NCI-H510A (cell line): Measurements from ENCODE around the gene FRMPD4.
"Not testable (repeated sequence)": the region's sequence is repeated elsewhere in the genome, so short reads cannot be mapped to it uniquely, and the experiment has no call there.

Experiments used
- DNase-seq: peaks from one replicate; lab custom pipeline; 2025; lab: John Stamatoyannopoulos, UW

The FRMPD4 gene

DNA sequence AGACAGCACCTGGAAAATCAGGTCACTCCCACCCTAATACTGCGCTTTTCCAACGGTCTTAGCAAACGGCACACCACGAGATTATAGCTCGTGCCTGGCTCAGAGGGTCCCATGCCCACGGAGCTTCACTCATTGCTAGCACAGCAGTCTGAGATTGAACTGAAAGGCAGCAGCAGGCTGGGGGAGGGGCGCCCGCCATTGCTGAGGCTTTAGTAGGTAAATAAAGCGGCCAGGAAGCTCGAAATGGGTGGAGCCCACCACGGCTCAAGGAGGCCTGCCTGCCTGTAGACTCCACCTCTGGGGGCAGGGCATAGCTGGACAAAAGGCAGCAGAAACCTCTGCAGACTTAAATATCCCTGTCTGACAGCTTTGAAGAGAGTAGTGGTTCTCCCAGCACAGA lies 399.8 kb downstream of the FRMPD4 start:
- not testable (repeated sequence) for DNase-seq

- DNase-seq: not testable (repeated sequence)
These were observed 404.0 kb downstream of the FRMPD4 start for GRCh38 chrX:12542251-12542650.

DNA sequence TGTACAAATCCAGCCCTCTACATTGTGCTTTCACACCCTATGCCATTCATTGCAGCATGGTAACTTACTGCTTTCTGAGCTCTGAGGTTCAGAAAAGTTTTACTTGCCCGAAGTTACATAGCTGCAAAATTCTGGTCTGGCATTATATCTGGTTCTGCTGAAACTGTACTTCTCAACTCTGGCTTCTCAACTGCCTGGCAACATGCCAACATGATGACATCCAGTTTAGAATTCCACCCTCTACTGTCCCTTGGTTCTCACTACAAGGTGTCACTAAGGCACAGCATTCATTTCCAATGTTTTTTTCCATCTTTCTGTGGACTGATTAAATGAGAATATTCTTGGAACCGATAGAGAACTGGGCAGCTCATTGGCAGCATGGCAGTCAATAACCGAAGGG lies 410.1 kb downstream of the FRMPD4 start:
- DNase-seq: no peak

DNA sequence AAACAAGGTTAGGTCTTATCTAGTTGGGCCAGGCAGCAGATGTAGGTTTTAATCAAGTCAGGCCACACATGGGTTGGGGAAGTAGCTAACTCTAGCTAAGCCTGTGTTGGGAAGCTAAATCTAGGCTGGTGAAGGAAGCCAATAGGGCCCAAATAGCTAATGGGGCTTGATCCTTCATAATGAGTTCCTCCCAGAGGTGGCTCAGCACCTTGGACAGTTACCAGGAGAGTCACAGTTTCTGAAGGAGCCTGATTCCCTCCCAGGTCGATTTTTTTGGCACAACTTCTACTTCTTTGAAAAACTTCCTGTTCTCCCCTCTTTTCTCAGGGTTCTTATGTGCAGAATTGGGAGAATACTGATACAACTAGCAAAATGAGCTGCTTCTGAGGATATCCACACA lies 410.5 kb downstream of the FRMPD4 start:
- no peak for DNase-seq

DNA sequence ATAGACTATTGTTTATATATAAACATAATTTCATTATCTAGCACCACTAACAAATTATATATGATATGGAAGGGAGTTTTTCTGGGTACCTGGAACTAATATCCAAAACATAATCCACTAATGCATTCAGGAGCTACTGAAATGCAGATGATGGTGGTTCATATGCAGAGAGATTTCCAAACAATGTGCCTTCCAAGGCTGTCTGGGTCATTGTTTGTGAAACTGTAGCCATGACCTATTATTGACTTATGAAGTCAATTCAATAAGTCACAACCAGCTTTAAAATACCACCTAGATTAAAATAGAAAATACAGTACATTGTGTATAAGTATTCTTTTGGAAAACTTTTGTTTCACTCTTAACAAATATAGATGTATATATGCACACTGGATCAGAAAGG lies 415.9 kb downstream of the FRMPD4 start:
- DNase-seq: no peak

DNA sequence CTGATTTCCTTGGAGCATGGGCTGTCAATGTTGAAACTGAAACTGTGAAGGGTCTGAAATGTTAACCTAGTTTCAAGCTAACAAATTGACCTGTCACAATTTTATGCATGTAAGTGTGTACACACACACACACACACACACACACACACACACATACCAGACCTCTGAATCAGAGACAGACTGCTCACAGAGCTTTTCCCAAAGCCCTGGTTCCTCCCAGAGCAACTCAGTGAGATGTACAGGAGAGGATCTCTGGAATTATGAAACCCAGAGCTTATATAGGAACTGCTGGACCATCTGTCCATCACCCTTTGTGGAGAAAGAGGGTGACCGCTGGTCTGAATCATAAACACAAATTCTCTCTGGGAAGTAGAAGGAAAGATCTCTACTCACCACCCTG lies 424.8 kb downstream of the FRMPD4 start:
- no peak for DNase-seq

GRCh38 chrX:12564221-12564620 lies 425.9 kb downstream of the FRMPD4 start:
- no peak for DNase-seq

DNA sequence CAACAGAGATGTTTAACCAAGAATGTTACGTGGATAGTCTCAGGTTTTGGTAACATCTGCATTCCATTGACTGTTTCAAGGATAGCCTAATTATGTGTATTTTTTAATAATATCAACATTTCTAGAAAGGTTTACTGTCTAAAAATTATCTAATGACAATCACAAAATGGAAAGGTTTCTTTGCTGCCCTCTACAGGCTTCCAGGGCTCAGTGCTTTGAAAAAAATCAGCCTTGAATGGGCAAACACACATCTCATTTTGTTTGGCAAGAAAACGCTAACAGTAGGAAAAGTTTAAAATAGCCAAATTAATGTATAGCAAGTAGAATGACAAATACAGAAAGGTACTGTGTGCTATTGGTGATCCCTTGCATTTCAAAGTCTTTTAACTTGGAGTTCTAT lies 429.6 kb downstream of the FRMPD4 start:
- DNase-seq: no peak

DNA sequence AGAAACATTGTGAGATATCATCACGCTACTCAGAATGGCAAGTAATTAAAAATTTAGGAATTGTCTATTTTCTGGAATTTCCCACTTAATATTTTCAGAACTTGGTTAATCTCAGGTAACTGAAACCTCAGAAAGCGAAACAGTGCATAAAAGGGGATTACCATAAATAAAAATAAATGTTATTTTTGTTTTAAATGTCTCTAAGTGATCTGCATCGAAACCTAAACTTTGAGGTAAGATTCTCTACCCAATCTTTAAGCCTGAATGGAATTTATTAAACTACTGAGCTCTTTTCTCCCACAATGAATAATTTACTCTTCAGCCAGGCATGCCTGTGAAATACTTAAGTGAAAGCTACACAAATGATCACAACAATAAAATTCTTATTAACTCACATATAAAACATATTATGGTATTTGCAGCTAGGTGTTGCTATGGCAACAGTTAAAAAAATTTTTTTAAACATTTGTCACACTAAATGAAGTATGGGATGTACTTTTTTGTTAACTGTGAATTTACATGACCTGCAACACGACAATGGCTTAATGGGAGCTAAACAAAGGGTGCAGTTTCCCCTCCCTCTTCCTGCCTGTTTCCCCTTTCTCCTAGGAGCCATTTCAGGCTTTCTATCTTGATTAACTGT lies 432.7 kb downstream of the FRMPD4 start:
- no peak for DNase-seq

DNA sequence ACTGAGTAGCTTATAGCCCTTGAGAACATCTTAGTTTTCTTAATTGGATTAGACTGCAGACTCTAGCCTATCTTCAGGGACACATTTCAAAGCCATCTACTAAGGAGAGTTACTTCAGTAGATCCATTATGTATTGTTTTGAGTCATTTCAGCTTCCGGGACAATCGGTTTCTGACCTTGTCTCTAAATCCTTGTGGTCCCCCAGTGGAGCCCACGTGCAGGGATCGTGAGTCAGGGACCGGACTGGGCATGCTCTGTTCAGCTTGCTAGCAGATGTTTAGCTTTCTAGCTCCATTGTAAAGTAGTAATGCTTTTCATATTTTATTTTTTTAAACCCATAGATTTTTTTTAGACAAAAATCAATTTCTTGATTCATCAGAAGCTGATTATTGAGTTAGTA lies 441.0 kb downstream of the FRMPD4 start:
- no peak for DNase-seq

DNA sequence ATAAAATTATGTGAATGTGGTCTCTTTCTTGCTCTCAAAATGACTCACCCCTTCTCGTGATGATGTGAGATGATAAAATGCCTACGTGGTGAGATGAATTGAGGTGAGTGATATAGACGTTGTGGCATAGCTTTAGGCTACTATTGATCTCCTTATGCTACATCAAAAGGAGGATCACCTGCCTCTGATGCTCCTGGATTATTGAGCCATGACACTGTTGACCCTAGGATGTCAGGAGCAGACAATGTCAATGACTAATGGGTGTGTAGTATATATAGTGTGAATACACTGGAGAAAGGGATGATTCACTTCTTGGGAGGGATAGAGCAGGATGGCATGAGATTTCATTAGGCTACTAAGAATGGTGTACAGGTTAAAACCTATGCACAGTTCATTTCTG lies 442.3 kb downstream of the FRMPD4 start:
- no peak for DNase-seq

DNA sequence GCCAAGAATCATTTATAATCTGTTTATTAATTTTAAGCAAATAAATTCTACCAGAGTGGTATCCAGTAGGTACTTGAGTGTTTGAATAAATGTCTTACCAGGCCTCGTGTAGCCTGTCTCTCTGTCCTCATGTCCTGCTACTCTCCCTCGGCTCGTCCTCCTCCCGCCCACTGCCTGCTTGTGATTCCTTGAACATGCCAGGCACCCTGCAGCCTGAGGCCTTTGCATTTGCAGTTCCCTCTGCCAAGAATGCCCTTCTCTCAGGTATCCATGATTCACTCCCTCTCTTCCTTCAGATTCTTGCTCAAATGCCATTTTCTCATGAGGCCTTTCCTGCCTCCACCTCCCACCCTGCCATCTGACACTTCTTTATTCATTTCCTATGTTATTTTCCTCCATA lies 443.3 kb downstream of the FRMPD4 start:
- DNase-seq: no peak

- no peak for DNase-seq
These were observed 444.4 kb downstream of the FRMPD4 start for GRCh38 chrX:12582649-12583048.

GRCh38 chrX:12583543-12583942 lies 445.3 kb downstream of the FRMPD4 start:
- no peak for DNase-seq

GRCh38 chrX:12595720-12596119 lies 457.4 kb downstream of the FRMPD4 start:
- no peak for DNase-seq

DNA sequence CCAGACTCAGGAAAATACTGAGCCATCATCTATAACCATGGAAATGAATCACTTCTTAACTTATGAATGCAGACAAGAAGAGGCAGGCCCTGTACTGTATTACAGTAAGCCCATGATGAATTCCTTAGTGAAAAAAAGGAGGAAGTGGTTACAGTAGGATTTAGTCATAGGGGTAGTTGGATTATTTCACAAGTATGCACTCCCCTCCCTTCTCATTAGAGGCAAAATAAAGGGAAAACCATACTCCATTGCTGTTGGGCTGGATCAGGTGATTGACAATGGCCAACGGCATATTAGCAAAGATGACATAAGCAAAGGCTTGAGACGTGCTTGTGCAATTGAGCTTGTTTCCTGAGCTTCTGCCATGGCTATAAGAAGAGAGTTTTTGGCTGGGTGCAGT lies 471.8 kb downstream of the FRMPD4 start:
- no peak for DNase-seq

DNA sequence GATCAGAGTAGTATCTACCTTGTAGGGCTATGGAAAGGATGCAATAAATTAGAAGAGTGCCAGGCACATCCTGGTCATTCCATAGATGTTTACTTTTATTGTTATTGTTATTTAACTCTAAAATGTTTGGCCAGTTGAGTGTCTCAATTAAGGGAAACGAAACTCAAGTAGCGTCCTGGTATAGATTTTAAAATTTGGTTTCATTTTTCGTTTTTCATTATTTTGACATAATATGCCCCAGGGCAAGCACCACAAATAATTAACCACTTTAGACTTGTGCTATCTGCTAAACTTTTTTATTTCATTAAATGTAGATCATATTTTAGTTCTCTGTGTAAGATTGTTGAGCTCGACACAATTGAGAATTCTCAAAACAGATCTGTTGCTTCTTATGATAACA lies 473.2 kb downstream of the FRMPD4 start:
- DNase-seq: no peak

GRCh38 chrX:12614266-12614665 lies 476.0 kb downstream of the FRMPD4 start:
- no peak for DNase-seq

- no peak for DNase-seq
These were observed 476.8 kb downstream of the FRMPD4 start for GRCh38 chrX:12615061-12615460.

- DNase-seq: no peak
These were observed 479.0 kb downstream of the FRMPD4 start for GRCh38 chrX:12617241-12617640.

DNA sequence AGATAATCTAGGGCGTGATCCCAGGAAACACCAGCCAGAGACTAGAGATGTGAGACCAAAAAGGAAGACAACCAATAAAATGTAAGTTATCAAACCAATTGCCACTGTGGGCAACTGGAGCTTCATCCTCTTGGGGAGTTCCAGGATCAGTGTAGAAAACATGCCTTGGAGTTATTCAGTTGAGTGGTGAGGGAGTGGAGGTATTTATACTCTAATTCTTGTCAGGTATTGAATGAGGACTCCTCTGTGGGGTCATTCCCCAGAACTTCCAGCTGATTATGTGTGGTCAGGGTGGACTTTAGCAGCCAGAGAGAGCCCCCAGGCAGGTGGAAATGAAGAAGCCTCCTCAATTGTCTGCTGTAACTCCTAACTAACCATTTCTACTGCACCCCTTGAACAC lies 509.0 kb downstream of the FRMPD4 start:
- DNase-seq: no peak

DNA sequence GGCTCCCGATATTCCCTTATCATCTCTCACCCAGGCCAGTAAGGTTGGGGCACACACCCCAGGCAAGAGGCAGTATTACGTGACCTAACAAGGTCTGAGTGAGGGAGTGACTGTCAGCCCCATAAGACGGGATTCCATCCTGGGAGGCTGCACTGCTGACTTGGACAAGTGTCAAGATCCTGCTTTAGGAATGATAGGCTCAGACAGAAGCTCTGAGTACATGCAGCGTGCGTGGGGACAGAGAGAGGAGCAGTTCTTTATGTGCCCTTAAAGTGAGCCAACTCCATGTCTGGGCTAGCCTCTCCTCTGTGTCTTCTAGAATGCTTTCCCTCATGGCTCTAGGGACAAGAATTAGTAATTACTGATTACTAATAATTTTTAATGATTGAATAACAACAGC lies 510.7 kb downstream of the FRMPD4 start:
- no peak for DNase-seq

GRCh38 chrX:12657433-12657832 lies 519.2 kb downstream of the FRMPD4 start:
- DNase-seq: no peak

GRCh38 chrX:12657881-12658280 lies 519.6 kb downstream of the FRMPD4 start:
- DNase-seq: no peak

DNA sequence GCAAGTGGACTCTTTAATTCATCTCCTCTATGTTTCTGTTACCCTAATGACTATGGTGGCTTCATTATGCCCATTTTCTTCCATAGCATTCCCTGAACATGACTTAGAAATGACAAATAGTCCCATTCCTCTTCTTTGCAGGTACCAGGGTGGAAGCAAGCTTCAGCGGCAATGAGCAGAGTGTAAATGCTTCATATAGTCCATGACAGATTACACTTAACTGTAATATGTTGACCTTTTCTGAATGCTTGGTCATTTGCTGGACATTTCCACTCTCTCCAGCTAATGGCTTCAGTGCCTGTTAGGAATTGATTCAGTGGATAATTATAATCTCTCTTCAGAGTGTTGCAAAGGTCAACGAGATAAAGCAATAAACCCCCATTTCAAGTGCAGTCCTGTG lies 523.2 kb downstream of the FRMPD4 start:
- DNase-seq: no peak
